Sigmoid colon (tissue), 4 donors: ENCODE measurements around the gene ABCC8.

Experiments
- EP300 ChIP-seq, 4 donors: sonication (generic); formaldehyde crosslinking; IDR thresholded peaks; one replicate each; pipeline ENCODE4 v1.6.1; 2017; ENCODE audit warnings: antibody characterized with exemption in 4 of 4
- TF ChIP-seq, protein P1 (sequence below), 4 experiments: fragments of 450-650 bp in 3 of 4; fragments of 200-600 bp in 1 of 4; IDR thresholded peaks; one replicate each; pipeline ENCODE4 v1.5.1; 2016 to 2019; ENCODE audit warnings: antibody characterized with exemption in 4 of 4, mild to moderate bottlenecking in 3 of 4, moderate library complexity in 2 of 4

DNA sequence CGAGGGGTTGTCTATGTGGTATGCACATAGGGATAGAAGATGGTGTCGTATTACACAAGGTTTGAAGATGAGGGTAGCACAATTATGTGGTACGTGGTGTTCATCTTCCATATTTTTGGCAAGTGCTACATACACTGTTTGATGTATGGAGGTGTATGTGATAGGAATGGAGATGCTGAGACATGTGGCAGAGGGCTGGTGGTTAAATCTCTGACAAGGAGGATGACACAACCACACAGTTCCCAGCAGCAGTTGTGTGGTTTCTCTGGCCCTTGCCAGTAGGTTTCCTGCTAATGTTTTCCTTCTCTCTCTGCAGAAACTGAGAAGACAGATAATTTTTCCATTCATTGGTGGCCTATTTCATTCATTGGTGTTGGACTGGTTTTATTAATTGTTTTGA lies 108.1 kb downstream of the ABCC8 start:
- TF ChIP-seq, protein P1, sequence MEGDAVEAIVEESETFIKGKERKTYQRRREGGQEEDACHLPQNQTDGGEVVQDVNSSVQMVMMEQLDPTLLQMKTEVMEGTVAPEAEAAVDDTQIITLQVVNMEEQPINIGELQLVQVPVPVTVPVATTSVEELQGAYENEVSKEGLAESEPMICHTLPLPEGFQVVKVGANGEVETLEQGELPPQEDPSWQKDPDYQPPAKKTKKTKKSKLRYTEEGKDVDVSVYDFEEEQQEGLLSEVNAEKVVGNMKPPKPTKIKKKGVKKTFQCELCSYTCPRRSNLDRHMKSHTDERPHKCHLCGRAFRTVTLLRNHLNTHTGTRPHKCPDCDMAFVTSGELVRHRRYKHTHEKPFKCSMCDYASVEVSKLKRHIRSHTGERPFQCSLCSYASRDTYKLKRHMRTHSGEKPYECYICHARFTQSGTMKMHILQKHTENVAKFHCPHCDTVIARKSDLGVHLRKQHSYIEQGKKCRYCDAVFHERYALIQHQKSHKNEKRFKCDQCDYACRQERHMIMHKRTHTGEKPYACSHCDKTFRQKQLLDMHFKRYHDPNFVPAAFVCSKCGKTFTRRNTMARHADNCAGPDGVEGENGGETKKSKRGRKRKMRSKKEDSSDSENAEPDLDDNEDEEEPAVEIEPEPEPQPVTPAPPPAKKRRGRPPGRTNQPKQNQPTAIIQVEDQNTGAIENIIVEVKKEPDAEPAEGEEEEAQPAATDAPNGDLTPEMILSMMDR (IDR thresholded peaks at IDR 0.05) = no peak
- no peak for TF ChIP-seq EP300 (IDR thresholded peaks at IDR 0.05)
